ENCODE data around the gene RTP4.

- TF ChIP-seq HDAC2 (IDR thresholded peaks at IDR 0.05) (no peak), MYC (IDR thresholded peaks at IDR 0.05; ENCODE audit: borderline replicate concordance, low read length) (no peak), MAX (IDR thresholded peaks at IDR 0.05) (no peak), CHD4 (IDR thresholded peaks at IDR 0.05; ENCODE audit: borderline replicate concordance) (no peak), CEBPB (IDR thresholded peaks at IDR 0.05) (no peak), MAZ (IDR thresholded peaks at IDR 0.05; ENCODE audit: borderline replicate concordance, low read depth, low read length) (no peak)
- TF ChIP-seq, protein P1, sequence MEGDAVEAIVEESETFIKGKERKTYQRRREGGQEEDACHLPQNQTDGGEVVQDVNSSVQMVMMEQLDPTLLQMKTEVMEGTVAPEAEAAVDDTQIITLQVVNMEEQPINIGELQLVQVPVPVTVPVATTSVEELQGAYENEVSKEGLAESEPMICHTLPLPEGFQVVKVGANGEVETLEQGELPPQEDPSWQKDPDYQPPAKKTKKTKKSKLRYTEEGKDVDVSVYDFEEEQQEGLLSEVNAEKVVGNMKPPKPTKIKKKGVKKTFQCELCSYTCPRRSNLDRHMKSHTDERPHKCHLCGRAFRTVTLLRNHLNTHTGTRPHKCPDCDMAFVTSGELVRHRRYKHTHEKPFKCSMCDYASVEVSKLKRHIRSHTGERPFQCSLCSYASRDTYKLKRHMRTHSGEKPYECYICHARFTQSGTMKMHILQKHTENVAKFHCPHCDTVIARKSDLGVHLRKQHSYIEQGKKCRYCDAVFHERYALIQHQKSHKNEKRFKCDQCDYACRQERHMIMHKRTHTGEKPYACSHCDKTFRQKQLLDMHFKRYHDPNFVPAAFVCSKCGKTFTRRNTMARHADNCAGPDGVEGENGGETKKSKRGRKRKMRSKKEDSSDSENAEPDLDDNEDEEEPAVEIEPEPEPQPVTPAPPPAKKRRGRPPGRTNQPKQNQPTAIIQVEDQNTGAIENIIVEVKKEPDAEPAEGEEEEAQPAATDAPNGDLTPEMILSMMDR (IDR thresholded peaks at IDR 0.05): no peak
Measured at GRCh38 chr3:187370051-187370450, 1.9 kb downstream of the RTP4 start.

Measured in A549 (cell line).